Hepatocyte (in vitro differentiated cells): ENCODE data around the gene SH3PXD2B. TPM values are rescaled to one million over a fixed set of nuclear protein-coding genes. Genes with fewer than 3 reads are reported as not detected.

Experiments
- DNase-seq: peaks from one replicate; pipeline ENCODE4 v3.0.0-alpha.2; 2016; ENCODE audit warnings: low spot score
- H2AFZ ChIP-seq: fragments of 200-600 bp; sonication (generic); 2 replicates; pipeline ENCODE4 v1.6.0; 2016; ENCODE audit warnings: antibody characterized with exemption, mild to moderate bottlenecking
- H3K27ac ChIP-seq: fragments of 200-600 bp; sonication (generic); 2 replicates; pipeline ENCODE4 v1.5.1; 2016; ENCODE audit warnings: mild to moderate bottlenecking
- H3K27me3 ChIP-seq: fragments of 200-600 bp; sonication (generic); 2 replicates; pipeline ENCODE4 v1.6.1; 2016
- H3K36me3 ChIP-seq: fragments of 200-600 bp; sonication (generic); replicated peaks from 2 replicates; pipeline ENCODE4 v1.5.1; 2016; ENCODE audit warnings: low read depth; ENCODE audit not compliant: insufficient read depth
- H3K4me1 ChIP-seq: fragments of 200-600 bp; sonication (generic); 2 replicates; pipeline ENCODE4 v1.5.1; 2016; ENCODE audit warnings: mild to moderate bottlenecking, moderate library complexity; ENCODE audit not compliant: insufficient read depth
- H3K4me2 ChIP-seq: fragments of 200-600 bp; sonication (generic); 2 replicates; pipeline ENCODE4 v1.6.0; 2016
- H3K4me3 ChIP-seq: fragments of 200-600 bp; sonication (generic); 2 replicates; pipeline ENCODE4 v1.5.1; 2016; ENCODE audit warnings: mild to moderate bottlenecking
- H3K79me2 ChIP-seq: fragments of 200-600 bp; sonication (generic); 2 replicates; pipeline ENCODE4 v1.6.0; 2017; ENCODE audit warnings: mild to moderate bottlenecking
- H3K9me2 ChIP-seq: fragments of 200-600 bp; sonication (generic); replicated peaks from 2 replicates; pipeline ENCODE4 v1.6.0; 2017; ENCODE audit warnings: mild to moderate bottlenecking; ENCODE audit not compliant: insufficient read depth
- H3K9me3 ChIP-seq: fragments of 200-600 bp; sonication (generic); 2 replicates; pipeline ENCODE4 v1.5.1; 2016; ENCODE audit warnings: low read depth, mild to moderate bottlenecking
- H4K20me1 ChIP-seq: fragments of 200-600 bp; sonication (generic); 2 replicates; pipeline ENCODE4 v1.6.0; 2016; ENCODE audit warnings: mild to moderate bottlenecking; ENCODE audit not compliant: insufficient read depth, poor library complexity, severe bottlenecking
- CTCF ChIP-seq: fragments of 200-600 bp; sonication (generic); IDR thresholded peaks from 2 replicates; pipeline ENCODE4 v1.5.1; 2016; ENCODE audit warnings: antibody characterized with exemption, mild to moderate bottlenecking; ENCODE audit not compliant: poor library complexity
- EZH2 ChIP-seq: fragments of 200-600 bp; sonication (generic); IDR thresholded peaks from 2 replicates; pipeline ENCODE4 v1.6.1; 2016; ENCODE audit warnings: antibody characterized with exemption, mild to moderate bottlenecking, borderline replicate concordance
- EZH2phosphoT487 ChIP-seq: fragments of 200-600 bp; sonication (generic); IDR thresholded peaks from one replicate; pipeline ENCODE4 v1.6.1; 2018; ENCODE audit warnings: antibody characterized with exemption, mild to moderate bottlenecking, low read depth, moderate library complexity; ENCODE audit not compliant: unreplicated experiment, severe bottlenecking
- WGBS: methylation state at CpG from one replicate; pipeline ENCODE4 v1.1.6; 2016; ENCODE audit warnings: low lambda C conversion rate; ENCODE audit errors: missing lambda C conversion rate; 5-methylcytosine and 5-hydroxymethylcytosine counted together
- polyA plus RNA-seq: library from polyadenylated mRNA; unstranded; fragments of >200 nt; fragmentation: Nextera tagmentation; extraction: Ambion mirVana; gene quantifications from 2 replicates; pipeline ENCODE4 v1.2.1, GENCODE V29; 2016
- total RNA-seq: library from RNA; depleted of rRNA; stranded (reverse); fragments of >200 nt; gene quantifications from 2 replicates; pipeline ENCODE4 v1.2.3, GENCODE V29; 2014

SH3PXD2B gene
- total and polyA plus RNA-seq, 2 experiments from 2014 or later: 27.8 to 28.5 TPM

GRCh38 chr5:172437445-172438318 lies 16.6 kb downstream of the SH3PXD2B start:
- Histone ChIP-seq H3K4me3 (no peak overlapping the region), H2AFZ (no peak overlapping the region), H3K36me3 (no peaks in the 10 kb centered on the region), H3K4me2 (no peak overlapping the region), H3K4me1 (peaks cover 11% of the 10 kb centered on the region), H3K79me2 (peaks cover 93% of the 10 kb centered on the region), H3K9me3 (no peaks in the 10 kb centered on the region), H3K27ac (peak overlapping the region; percentile 45), H4K20me1 (peaks cover 51% of the 10 kb centered on the region), H3K27me3 (no peaks in the 10 kb centered on the region), H3K9me2 (no peaks in the 10 kb centered on the region)
- TF ChIP-seq CTCF (no peak), EZH2 (no peak), EZH2phosphoT487 (no peak)
- WGBS: 64% methylated on average over 13 of the region's 14 CpGs
- DNase-seq: peak; percentile 79

- Histone ChIP-seq H3K36me3 (no peaks in the 10 kb centered on the region), H3K4me3 (no peak overlapping the region), H3K9me2 (no peaks in the 10 kb centered on the region), H3K9me3 (no peaks in the 10 kb centered on the region), H3K4me1 (peaks cover 11% of the 10 kb centered on the region), H3K4me2 (no peak overlapping the region), H3K27me3 (no peaks in the 10 kb centered on the region), H3K79me2 (peaks cover 93% of the 10 kb centered on the region), H4K20me1 (peaks cover 45% of the 10 kb centered on the region), H2AFZ (no peak overlapping the region), H3K27ac (peak overlapping the region; percentile 45)
- 93% methylated on average over 9 of the region's 9 CpGs for WGBS
- DNase-seq: no peak
- TF ChIP-seq EZH2phosphoT487 (no peak), EZH2 (no peak)
These were observed 17.4 kb downstream of the SH3PXD2B start for GRCh38 chr5:172436879-172437369.

- no peak for DNase-seq
- Histone ChIP-seq H3K36me3 (no peaks in the 10 kb centered on the region), H3K4me1 (peaks cover 11% of the 10 kb centered on the region), H3K9me3 (no peaks in the 10 kb centered on the region), H3K27me3 (no peaks in the 10 kb centered on the region), H3K79me2 (peaks cover 93% of the 10 kb centered on the region), H3K4me2 (no peak overlapping the region), H2AFZ (no peak overlapping the region), H3K9me2 (no peaks in the 10 kb centered on the region), H3K27ac (no peak overlapping the region), H3K4me3 (no peak overlapping the region), H4K20me1 (peaks cover 40% of the 10 kb centered on the region)
- WGBS: 94% methylated on average over 12 of the region's 12 CpGs
- TF ChIP-seq EZH2 (no peak), CTCF (no peak), EZH2phosphoT487 (no peak)
These were observed 18.0 kb downstream of the SH3PXD2B start for GRCh38 chr5:172436078-172436878.
